Endometrial microvascular endothelial cells (primary cell): ENCODE measurements around the gene NDUFA8. TPM values are rescaled to one million over a fixed set of nuclear protein-coding genes. Genes with fewer than 3 reads are reported as not detected.

Experiments
- in situ Hi-C: cut with HindIII; loops from 2 replicates; pipeline ENCODE4 v1.10.0; 2017; ENCODE audit warnings: low sequenced_read_pairs, low pct_unique_long_range_greater_than_20kb; ENCODE audit errors: inconsistent ontology term
- total RNA-seq: library from RNA; depleted of rRNA; stranded (reverse); fragments of >200 nt; gene quantifications from one replicate; pipeline ENCODE4 v1.2.3, GENCODE V29; 2015; ENCODE audit errors: inconsistent ontology term

NDUFA8 gene
- total RNA-seq, 1 donor from 2014 or later = 79.3 TPM

DNA sequence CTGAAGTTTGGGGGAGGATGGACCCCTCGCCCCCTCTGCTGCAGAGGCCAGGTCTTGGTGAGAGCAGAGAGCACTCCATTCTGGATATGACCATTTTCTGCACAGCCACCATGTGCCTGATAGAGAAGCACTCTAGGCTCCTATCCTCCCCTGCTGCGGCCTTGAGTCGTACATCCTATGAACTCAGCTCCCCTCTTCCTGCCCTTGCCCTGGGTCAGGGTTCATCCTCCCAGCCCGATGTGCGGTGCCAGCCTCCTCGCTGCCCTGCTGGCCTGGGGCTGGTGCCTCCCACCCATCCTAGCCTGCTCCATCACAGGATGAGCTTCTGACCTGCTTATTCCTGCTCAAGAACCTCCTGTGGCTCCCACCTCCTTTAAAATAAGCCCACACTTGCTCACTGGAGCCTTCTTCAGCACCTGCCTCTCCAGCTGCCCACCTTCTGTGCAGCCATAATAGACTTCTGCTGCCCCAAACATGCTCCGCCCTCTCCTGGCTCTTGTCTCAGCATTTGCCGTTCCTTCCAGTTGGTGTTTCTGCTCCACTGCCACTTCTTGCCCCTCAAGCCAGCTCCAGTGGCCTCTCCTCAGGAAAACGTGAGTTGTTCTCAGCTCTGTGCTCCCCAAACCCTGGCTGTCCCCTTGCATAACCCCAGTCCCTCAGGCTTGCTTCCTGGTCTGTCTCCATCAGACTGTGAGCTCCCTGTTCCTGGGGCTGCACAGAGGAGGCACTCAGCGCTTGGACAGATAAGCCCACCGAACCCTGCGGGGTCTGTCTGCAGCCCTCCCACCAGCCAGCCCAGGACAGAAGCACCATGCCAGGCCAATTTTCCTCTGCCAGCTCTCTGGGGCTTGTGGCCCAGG, 44.2 kb downstream of the NDUFA8 start:
- in situ Hi-C loops = no loop called here

GRCh38 chr9:122113574-122113973, 46.0 kb downstream of the NDUFA8 start:
- in situ Hi-C loops = no loop called here

- in situ Hi-C loops = no loop called here
These were observed 47.3 kb downstream of the NDUFA8 start for GRCh38 chr9:122112238-122112637.

DNA sequence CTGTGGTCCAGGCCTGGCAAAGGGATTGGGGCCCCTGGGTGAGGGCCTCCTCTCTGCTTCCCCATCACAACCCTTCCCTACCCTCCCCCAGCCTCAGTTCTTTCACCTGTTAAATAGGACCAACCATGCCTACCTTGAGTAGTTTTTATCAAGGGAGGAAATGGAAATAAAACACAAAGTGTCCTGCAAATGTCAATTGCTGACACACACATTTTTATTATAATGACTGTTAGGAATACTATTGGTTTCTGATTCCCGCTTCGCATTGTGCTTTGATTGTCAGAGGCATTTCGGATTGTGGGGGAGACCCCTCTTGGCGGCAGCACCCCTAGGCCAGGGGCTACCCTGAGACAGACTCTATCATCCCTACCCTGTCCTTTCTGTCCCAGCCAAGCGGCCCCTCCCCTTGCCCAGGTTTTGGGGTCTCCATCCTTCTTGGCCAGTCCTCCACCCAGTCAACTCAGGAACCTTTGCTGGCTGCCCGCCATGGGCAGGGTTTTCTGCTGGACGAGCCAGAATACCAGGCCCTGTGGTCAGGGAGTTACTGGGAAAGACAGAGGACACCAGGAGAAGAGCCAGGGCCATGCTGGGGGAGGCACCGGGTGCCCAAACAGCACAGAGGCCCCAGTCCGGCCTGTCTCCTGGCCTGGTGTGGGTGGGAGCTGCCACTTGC, 48.0 kb downstream of the NDUFA8 start:
- in situ Hi-C loops = no loop called here

DNA sequence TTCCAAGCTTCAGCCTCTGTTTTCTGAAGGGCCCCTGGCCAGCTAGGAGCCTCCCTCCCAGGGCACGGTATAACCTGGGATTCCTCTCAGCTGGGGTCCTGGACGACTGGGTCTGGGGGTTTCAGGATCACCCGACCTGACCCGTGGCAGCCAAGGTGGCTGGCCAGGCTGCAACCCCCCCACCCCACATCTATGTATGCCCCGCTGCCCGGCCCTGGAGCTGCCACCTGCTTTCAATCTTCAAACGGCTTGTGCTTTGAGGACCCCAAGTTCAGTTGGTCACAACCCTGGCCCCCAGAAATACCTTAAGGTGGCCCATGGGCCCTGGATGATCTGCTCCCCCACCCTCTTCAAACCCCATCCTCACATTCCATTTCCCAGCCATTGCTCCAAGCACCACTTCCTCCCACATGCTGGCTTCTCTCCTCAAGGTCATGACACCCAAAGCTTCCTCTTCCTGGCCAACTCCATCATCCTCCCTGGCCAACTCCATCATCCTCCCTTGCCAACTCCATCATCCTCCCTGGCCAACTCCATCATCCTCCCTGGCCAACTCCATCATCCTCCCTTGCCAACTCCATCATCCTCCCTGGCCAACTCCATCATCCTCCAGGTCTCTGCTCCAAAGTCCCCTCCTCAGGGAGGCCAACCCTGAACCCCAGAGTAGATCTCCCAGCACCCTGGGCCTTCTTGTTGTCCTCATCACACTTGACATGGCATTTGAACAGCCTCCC, 49.3 kb downstream of the NDUFA8 start:
- in situ Hi-C loops = no loop called here

GRCh38 chr9:122109035-122109813, 50.4 kb downstream of the NDUFA8 start:
- in situ Hi-C loops = no loop called here

DNA sequence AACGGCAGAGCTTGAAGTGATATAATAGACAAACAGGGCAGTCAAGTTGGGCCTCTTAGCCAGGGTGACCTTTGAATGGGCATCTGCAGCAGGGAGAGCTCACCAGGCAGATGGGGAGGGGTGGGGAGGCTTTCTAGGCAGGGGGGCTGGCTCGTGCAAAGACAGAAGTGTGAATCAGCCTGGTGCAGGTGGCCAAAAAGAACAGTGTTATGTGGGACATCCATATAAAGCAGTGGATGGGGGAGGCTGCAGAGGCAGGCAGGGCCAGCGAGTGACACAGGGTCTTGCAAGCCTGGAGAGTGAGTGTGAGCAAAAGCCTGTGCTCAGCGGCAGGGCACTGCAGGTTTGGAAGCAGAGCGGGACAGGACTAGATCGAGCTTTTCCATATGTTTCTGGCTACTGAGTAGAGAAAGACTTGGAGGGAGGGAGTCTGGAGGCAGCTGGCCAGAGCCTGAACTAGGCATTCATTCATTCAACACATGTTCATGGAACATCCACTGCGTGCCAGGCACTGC, 52.2 kb downstream of the NDUFA8 start:
- in situ Hi-C loops = no loop called here

GRCh38 chr9:122106576-122106975, 53.0 kb downstream of the NDUFA8 start:
- in situ Hi-C loops = no loop called here

DNA sequence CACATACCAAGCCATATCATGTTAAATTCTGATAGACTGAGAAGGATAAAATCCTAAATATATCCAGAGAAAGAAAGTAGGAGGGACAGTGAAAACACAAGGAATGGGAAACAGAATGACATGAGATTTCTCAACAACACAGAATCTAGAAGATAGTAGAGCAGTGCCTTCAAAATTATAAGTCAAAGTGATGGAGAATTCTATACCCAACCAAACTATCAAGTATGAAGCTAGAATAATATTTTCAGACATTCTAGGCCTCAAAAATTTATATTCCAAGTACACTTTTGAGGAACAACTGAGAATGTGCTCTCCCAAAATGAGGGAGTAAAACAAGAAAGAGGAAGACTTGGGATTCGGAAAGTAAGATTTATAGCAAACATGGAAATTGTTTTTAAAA, 55.6 kb downstream of the NDUFA8 start:
- in situ Hi-C loops = no loop called here

DNA sequence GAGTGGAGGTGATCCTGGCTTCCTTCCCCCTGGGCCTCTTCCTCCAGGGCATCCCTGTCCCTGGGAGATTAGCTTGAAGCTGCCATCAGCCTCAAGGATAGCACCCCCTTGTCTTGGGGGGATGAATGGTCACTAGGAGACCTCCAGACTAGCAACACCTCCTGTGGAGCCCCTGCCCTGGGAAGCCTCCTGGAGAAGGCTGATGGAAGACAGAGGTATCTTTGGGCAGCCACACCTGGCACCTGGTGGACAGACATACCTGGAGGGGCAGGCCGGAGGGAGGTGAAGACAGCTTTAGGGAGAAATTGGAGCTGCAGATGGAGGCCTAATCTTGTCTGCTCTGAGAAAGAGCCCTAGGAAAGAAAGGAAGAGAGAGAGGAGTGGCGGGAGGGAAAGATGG, 57.4 kb downstream of the NDUFA8 start:
- in situ Hi-C loops = no loop called here

DNA sequence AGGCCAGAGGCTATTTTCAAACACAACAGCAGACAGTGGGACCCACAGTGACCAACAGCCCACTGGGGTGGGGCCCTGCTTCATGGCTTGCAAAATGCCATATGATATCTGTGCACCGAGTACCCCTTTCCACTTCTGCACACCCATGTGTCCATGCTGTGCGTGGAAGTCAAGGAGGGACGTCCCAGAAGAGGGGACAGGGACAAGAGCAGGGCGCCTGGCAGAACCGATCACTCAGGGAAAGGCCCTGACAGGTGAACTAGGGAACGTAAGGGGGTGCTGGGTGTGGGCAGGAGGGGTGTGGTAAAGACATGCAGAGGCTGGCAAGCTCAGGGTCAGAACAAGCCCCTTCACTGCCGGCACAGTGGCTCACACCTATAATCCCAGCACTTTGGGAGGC, 58.8 kb downstream of the NDUFA8 start:
- in situ Hi-C loops = no loop called here

GRCh38 chr9:122099271-122099869, 60.2 kb downstream of the NDUFA8 start:
- in situ Hi-C loops = no loop called here

GRCh38 chr9:122097679-122098315, 61.8 kb downstream of the NDUFA8 start:
- in situ Hi-C loops = no loop called here

- in situ Hi-C loops = no loop called here
These were observed 62.8 kb downstream of the NDUFA8 start for GRCh38 chr9:122096620-122097415.

DNA sequence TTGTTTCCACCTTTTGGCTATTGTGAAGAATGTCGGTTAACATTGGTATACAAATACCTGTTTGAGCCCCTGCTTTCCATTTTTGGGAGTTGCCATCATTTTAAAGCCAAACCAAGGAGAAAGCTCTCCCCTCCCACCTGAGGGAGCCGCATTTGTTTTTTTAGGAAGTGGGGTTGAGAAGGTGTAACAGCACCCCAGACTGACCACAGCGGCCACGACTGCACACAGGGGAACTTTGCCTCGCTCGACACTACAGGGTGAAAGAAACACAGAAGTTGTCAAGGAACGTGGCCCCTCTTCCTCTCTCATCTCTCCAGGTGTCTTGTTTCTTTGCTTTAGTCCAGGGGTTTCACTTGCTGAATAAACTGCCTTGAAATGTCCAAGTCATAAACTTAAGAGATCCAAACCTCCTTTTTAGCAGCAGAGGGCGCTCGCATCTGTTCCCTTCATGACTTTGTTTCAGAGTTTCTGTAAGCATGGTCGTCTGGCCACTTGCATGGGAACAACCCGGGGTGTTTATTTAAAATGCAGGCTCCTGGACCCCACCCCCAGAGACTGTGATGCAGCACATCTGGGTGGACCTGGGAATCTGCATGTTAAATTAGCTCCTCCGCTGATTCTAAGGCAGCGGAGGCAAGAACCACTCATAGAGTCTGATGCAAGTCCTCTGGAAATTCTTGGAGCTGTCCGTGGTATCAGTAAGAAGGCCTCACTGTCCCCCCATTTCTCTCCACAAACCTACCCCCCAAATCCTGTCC, 64.4 kb downstream of the NDUFA8 start:
- in situ Hi-C loops = no loop called here
